MM.1S (cell line): Measurements from ENCODE around the gene DEXI.

Source experiments
- EZH2phosphoT487 ChIP-seq: fragments of 300-600 bp; sonication (generic); IDR thresholded peaks from 2 replicates; pipeline ENCODE4 v1.6.1; 2018; ENCODE audit warnings: antibody characterized with exemption, low read length
- TF ChIP-seq, protein P1 (sequence below): fragments of 300-600 bp; sonication (generic); IDR thresholded peaks from 2 replicates; pipeline ENCODE4 v1.5.1; 2016; ENCODE audit warnings: antibody characterized with exemption, low read length, mixed read lengths

DNA sequence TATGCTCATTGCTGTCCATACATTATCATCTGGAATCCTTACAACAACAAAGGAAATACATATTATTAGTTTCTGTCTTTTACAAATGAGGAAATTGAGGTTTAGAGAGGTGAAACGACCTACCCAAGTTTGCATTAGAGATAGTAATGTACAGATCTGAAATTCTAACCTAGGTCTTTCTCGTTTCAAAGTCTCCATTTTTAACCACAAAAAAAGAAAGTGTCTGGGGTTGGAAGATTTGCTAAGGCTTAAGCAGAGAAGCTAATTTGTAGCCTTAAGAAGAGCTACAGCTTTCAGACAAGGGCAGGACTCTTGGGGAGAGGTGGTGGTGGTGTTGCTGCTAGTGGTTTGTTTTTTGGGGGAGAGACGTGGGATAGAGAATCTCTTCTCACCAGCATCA, 46.1 kb downstream of the DEXI start:
- TF ChIP-seq, protein P1, sequence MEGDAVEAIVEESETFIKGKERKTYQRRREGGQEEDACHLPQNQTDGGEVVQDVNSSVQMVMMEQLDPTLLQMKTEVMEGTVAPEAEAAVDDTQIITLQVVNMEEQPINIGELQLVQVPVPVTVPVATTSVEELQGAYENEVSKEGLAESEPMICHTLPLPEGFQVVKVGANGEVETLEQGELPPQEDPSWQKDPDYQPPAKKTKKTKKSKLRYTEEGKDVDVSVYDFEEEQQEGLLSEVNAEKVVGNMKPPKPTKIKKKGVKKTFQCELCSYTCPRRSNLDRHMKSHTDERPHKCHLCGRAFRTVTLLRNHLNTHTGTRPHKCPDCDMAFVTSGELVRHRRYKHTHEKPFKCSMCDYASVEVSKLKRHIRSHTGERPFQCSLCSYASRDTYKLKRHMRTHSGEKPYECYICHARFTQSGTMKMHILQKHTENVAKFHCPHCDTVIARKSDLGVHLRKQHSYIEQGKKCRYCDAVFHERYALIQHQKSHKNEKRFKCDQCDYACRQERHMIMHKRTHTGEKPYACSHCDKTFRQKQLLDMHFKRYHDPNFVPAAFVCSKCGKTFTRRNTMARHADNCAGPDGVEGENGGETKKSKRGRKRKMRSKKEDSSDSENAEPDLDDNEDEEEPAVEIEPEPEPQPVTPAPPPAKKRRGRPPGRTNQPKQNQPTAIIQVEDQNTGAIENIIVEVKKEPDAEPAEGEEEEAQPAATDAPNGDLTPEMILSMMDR, result no peak
- no peak for TF ChIP-seq EZH2phosphoT487
